Measurements from ENCODE around the gene IMMP2L.
A peak's percentile ranks its signal among the peaks of the same experiment; 100 is the strongest.
"Not testable (repeated sequence)": the region's sequence is repeated elsewhere in the genome, so short reads cannot be mapped to it uniquely, and the experiment has no call there.

IMMP2L gene

GRCh38 chr7:111561904-111562732, at the start of gene IMMP2L:
TSS of gene IMMP2L (minus strand) at chr7:111562492.
- DNase-seq: peak; percentile 74 to 80

- DNase-seq: not testable (repeated sequence)
Measured at GRCh38 chr7:111609483-111610254, 47.4 kb upstream of the IMMP2L start.

GRCh38 chr7:111607621-111608020, 45.3 kb upstream of the IMMP2L start:
- no peak for DNase-seq

GRCh38 chr7:111605246-111605645, 43.0 kb upstream of the IMMP2L start:
- DNase-seq: no peak

- no peak for DNase-seq
Measured at GRCh38 chr7:111600091-111600490, 37.8 kb upstream of the IMMP2L start.

- no peak for DNase-seq
Measured at GRCh38 chr7:111595780-111596179, 33.5 kb upstream of the IMMP2L start.

- DNase-seq: no peak
Measured at GRCh38 chr7:111594602-111595001, 32.3 kb upstream of the IMMP2L start.

GRCh38 chr7:111593343-111593742, 31.1 kb upstream of the IMMP2L start:
- no peak for DNase-seq

- DNase-seq: no peak
Measured at GRCh38 chr7:111588065-111588433, 25.8 kb upstream of the IMMP2L start.

GRCh38 chr7:111587410-111588064, 25.2 kb upstream of the IMMP2L start:
- DNase-seq: no peak

- DNase-seq: no peak
Measured at GRCh38 chr7:111586711-111587409, 24.6 kb upstream of the IMMP2L start.

GRCh38 chr7:111581784-111582488, 19.6 kb upstream of the IMMP2L start:
- DNase-seq: not testable (repeated sequence)

- not testable (repeated sequence) for DNase-seq
Measured at GRCh38 chr7:111581207-111581606, 18.9 kb upstream of the IMMP2L start.

- DNase-seq: no peak
Measured at GRCh38 chr7:111578754-111579153, 16.5 kb upstream of the IMMP2L start.

GRCh38 chr7:111571720-111572119, 9.4 kb upstream of the IMMP2L start:
- DNase-seq: no peak

- DNase-seq: no peak
Measured at GRCh38 chr7:111568870-111569462, 6.7 kb upstream of the IMMP2L start.

GRCh38 chr7:111568419-111568818, 6.1 kb upstream of the IMMP2L start:
- no peak for DNase-seq

- DNase-seq: no peak
Measured at GRCh38 chr7:111564078-111564477, 1.8 kb upstream of the IMMP2L start.

GRCh38 chr7:111561654-111561903, 713 bp downstream of the IMMP2L start:
- DNase-seq: no peak

GRCh38 chr7:111560773-111561653, 1.3 kb downstream of the IMMP2L start:
- DNase-seq: no peak

GRCh38 chr7:111558991-111559390, 3.3 kb downstream of the IMMP2L start:
- no peak for DNase-seq

All from hippocampal formation (tissue), 2 donors.